WTC11 (cell line): ENCODE results near the gene NLRC5.

Source experiments
- ATF1 ChIP-seq: sonication (generic); formaldehyde crosslinking; IDR thresholded peaks from 2 replicates; pipeline ENCODE4 v1.8.1; 2023; ENCODE audit warnings: mild to moderate bottlenecking, moderate library complexity, missing genetic modification reagents
- ETV6 ChIP-seq: sonication (generic); formaldehyde crosslinking; IDR thresholded peaks from 2 replicates; pipeline ENCODE4 v1.8.1; 2022; ENCODE audit warnings: mild to moderate bottlenecking, missing genetic modification reagents
- FOXP1 ChIP-seq: sonication (generic); formaldehyde crosslinking; IDR thresholded peaks from 2 replicates; pipeline ENCODE4 v1.8.0; 2022; ENCODE audit warnings: missing genetic modification reagents, mild to moderate bottlenecking, moderate library complexity, borderline replicate concordance
- JUN ChIP-seq: sonication (generic); formaldehyde crosslinking; IDR thresholded peaks from 2 replicates; pipeline ENCODE4 v1.8.0; 2023; ENCODE audit warnings: mild to moderate bottlenecking, missing genetic modification reagents
- NR2C2 ChIP-seq: sonication (generic); formaldehyde crosslinking; IDR thresholded peaks from 2 replicates; pipeline ENCODE4 v1.8.0; 2022; ENCODE audit warnings: mild to moderate bottlenecking, missing genetic modification reagents
- RELA ChIP-seq: sonication (generic); formaldehyde crosslinking; IDR thresholded peaks from 2 replicates; pipeline ENCODE4 v1.8.1; 2022; ENCODE audit warnings: missing genetic modification reagents, mild to moderate bottlenecking, borderline replicate concordance
- ZNF423 ChIP-seq: fragments of 250-450 bp; sonication (Bioruptor Pico); IDR thresholded peaks from 2 replicates; pipeline ENCODE4 v2.1.2; 2022; ENCODE audit warnings: mild to moderate bottlenecking, moderate library complexity
- TF ChIP-seq, protein P1 (sequence below): fragments of 200-600 bp; IDR thresholded peaks from 2 replicates; pipeline ENCODE4 v1.8.0; 2022; ENCODE audit warnings: antibody characterized with exemption
- TF ChIP-seq, protein P2 (sequence below): sonication (generic); formaldehyde crosslinking; IDR thresholded peaks from 2 replicates; pipeline ENCODE4 v1.8.1; 2022; ENCODE audit warnings: missing genetic modification reagents, borderline replicate concordance
- TF ChIP-seq, protein P3 (sequence below): fragments of 250-450 bp; sonication (Bioruptor Pico); IDR thresholded peaks from 2 replicates; pipeline ENCODE4 v1.8.0; 2021; ENCODE audit warnings: mild to moderate bottlenecking
- TF ChIP-seq, protein P4 (sequence below): sonication (generic); formaldehyde crosslinking; IDR thresholded peaks from 2 replicates; pipeline ENCODE4 v1.8.1; 2022; ENCODE audit warnings: low read depth, mild to moderate bottlenecking, moderate library complexity, missing genetic modification reagents, borderline replicate concordance
- TF ChIP-seq, protein P5 (sequence below): sonication (generic); formaldehyde crosslinking; IDR thresholded peaks from 2 replicates; pipeline ENCODE4 v1.8.1; 2023; ENCODE audit warnings: mild to moderate bottlenecking, missing genetic modification reagents, borderline replicate concordance
- TF ChIP-seq, protein P6 (sequence below): sonication (generic); formaldehyde crosslinking; IDR thresholded peaks from 2 replicates; pipeline ENCODE4 v1.8.0; 2022; ENCODE audit warnings: mild to moderate bottlenecking, missing genetic modification reagents
- TF ChIP-seq, protein P7 (sequence below): sonication (generic); formaldehyde crosslinking; IDR thresholded peaks from 2 replicates; pipeline ENCODE4 v1.8.0; 2022; ENCODE audit warnings: mild to moderate bottlenecking, missing genetic modification reagents

DNA sequence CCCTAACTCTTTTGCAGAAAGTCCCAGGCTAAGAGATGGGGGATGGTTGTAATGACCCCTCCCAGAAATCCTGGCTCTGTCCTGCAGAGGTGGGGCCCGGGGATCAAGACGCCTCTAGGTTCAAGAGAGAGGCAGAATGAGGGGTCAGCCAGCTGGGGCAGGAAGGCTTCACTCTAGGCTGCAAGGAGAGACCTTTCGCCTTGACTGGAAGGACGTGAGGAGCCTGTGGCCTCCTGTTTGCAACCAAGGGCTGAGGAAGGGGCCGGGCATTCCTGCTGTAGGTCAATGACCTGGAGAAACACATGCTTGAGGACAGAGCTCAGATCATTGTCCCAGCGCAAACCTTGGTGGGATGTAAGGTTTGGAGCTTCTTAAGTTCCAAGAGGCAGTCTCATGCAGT, 36.4 kb upstream of the NLRC5 start:
- TF ChIP-seq NR2C2 (CRISPR knock-in tag) (no peak), ETV6 (CRISPR knock-in tag) (no peak), JUN (no peak), FOXP1 (CRISPR knock-in tag) (no peak), ATF1 (CRISPR knock-in tag) (no peak), ZNF423 (CRISPR knock-in tag) (no peak), RELA (no peak)
- TF ChIP-seq, protein P1, sequence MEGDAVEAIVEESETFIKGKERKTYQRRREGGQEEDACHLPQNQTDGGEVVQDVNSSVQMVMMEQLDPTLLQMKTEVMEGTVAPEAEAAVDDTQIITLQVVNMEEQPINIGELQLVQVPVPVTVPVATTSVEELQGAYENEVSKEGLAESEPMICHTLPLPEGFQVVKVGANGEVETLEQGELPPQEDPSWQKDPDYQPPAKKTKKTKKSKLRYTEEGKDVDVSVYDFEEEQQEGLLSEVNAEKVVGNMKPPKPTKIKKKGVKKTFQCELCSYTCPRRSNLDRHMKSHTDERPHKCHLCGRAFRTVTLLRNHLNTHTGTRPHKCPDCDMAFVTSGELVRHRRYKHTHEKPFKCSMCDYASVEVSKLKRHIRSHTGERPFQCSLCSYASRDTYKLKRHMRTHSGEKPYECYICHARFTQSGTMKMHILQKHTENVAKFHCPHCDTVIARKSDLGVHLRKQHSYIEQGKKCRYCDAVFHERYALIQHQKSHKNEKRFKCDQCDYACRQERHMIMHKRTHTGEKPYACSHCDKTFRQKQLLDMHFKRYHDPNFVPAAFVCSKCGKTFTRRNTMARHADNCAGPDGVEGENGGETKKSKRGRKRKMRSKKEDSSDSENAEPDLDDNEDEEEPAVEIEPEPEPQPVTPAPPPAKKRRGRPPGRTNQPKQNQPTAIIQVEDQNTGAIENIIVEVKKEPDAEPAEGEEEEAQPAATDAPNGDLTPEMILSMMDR: no peak
- TF ChIP-seq, protein P2, sequence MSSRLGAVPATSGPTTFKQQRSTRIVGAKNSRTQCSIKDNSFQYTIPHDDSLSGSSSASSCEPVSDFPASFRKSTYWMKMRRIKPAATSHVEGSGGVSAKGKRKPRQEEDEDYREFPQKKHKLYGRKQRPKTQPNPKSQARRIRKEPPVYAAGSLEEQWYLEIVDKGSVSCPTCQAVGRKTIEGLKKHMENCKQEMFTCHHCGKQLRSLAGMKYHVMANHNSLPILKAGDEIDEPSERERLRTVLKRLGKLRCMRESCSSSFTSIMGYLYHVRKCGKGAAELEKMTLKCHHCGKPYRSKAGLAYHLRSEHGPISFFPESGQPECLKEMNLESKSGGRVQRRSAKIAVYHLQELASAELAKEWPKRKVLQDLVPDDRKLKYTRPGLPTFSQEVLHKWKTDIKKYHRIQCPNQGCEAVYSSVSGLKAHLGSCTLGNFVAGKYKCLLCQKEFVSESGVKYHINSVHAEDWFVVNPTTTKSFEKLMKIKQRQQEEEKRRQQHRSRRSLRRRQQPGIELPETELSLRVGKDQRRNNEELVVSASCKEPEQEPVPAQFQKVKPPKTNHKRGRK (CRISPR knock-in tag): no peak
- TF ChIP-seq, protein P3, sequence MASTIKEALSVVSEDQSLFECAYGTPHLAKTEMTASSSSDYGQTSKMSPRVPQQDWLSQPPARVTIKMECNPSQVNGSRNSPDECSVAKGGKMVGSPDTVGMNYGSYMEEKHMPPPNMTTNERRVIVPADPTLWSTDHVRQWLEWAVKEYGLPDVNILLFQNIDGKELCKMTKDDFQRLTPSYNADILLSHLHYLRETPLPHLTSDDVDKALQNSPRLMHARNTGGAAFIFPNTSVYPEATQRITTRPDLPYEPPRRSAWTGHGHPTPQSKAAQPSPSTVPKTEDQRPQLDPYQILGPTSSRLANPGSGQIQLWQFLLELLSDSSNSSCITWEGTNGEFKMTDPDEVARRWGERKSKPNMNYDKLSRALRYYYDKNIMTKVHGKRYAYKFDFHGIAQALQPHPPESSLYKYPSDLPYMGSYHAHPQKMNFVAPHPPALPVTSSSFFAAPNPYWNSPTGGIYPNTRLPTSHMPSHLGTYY: no peak
- TF ChIP-seq, protein P4, sequence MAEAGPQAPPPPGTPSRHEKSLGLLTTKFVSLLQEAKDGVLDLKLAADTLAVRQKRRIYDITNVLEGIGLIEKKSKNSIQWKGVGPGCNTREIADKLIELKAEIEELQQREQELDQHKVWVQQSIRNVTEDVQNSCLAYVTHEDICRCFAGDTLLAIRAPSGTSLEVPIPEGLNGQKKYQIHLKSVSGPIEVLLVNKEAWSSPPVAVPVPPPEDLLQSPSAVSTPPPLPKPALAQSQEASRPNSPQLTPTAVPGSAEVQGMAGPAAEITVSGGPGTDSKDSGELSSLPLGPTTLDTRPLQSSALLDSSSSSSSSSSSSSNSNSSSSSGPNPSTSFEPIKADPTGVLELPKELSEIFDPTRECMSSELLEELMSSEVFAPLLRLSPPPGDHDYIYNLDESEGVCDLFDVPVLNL (CRISPR knock-in tag): no peak
- TF ChIP-seq, protein P5, sequence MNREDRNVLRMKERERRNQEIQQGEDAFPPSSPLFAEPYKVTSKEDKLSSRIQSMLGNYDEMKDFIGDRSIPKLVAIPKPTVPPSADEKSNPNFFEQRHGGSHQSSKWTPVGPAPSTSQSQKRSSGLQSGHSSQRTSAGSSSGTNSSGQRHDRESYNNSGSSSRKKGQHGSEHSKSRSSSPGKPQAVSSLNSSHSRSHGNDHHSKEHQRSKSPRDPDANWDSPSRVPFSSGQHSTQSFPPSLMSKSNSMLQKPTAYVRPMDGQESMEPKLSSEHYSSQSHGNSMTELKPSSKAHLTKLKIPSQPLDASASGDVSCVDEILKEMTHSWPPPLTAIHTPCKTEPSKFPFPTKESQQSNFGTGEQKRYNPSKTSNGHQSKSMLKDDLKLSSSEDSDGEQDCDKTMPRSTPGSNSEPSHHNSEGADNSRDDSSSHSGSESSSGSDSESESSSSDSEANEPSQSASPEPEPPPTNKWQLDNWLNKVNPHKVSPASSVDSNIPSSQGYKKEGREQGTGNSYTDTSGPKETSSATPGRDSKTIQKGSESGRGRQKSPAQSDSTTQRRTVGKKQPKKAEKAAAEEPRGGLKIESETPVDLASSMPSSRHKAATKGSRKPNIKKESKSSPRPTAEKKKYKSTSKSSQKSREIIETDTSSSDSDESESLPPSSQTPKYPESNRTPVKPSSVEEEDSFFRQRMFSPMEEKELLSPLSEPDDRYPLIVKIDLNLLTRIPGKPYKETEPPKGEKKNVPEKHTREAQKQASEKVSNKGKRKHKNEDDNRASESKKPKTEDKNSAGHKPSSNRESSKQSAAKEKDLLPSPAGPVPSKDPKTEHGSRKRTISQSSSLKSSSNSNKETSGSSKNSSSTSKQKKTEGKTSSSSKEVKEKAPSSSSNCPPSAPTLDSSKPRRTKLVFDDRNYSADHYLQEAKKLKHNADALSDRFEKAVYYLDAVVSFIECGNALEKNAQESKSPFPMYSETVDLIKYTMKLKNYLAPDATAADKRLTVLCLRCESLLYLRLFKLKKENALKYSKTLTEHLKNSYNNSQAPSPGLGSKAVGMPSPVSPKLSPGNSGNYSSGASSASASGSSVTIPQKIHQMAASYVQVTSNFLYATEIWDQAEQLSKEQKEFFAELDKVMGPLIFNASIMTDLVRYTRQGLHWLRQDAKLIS (CRISPR knock-in tag): no peak
- TF ChIP-seq, protein P6, sequence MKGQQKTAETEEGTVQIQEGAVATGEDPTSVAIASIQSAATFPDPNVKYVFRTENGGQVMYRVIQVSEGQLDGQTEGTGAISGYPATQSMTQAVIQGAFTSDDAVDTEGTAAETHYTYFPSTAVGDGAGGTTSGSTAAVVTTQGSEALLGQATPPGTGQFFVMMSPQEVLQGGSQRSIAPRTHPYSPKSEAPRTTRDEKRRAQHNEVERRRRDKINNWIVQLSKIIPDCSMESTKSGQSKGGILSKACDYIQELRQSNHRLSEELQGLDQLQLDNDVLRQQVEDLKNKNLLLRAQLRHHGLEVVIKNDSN: no peak
- TF ChIP-seq, protein P7, sequence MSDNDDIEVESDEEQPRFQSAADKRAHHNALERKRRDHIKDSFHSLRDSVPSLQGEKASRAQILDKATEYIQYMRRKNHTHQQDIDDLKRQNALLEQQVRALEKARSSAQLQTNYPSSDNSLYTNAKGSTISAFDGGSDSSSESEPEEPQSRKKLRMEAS (CRISPR knock-in tag): no peak
